ENCODE data around the gene CCDC38. TPM values are rescaled to one million over a fixed set of nuclear protein-coding genes. Genes with fewer than 3 reads are reported as not detected.
A peak's percentile ranks its signal among the peaks of the same experiment; 100 is the strongest.

Gene CCDC38
- total RNA-seq, 1 experiment from 2014 or later, result not detected

DNA sequence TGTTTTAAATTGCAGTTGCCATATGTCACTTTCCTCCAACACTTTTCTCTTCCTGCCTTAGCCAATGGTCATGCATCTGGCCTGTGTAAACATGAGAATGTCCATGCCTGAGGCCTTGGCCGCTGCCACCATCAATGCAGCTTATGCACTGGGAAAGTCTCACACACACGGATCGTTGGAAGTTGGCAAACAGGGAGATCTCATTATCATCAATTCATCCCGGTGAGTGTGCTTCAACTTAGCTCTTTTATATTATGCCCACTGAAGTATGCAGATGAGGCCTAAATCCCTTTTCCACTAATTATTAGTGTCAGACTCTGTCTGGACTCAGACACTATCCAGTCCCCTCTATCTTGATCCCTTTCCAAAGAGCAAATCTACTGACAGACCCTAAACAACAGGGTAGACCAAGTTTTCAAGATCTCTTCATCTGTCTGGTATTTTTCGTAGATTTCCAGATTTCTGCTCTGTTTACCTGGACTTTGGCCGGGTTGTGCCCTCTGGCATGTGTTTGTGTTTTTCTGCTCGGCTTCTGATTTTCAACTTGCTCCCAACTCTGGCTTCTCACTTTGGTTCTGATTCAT is 24.0 kb upstream of the CCDC38 start:
- in situ Hi-C loops (cut with HindIII; ENCODE audit: low sequenced_read_pairs), result no loop called here
- no peak for DNase-seq (ENCODE audit: low spot score)

DNA sequence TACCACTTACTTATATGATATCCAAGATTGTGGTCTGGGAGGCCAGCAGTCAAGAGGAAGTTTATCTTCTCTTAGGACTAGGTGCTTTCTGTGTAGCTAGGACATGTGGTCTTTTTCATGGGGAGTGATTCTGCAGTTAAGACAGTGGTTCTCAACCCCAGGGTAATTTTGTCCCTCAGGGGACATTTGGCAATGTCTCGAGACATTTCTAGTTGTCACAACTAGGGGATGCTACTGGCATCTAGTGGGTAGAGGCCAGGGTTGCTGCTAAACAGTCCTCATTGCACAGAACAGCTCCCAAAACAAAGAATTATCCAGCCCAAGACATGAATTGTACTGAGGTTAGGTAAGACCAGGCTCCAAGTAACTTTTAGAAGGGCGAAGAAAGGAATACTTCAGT is 20.7 kb upstream of the CCDC38 start:
- DNase-seq (ENCODE audit: low spot score), result no peak

DNA sequence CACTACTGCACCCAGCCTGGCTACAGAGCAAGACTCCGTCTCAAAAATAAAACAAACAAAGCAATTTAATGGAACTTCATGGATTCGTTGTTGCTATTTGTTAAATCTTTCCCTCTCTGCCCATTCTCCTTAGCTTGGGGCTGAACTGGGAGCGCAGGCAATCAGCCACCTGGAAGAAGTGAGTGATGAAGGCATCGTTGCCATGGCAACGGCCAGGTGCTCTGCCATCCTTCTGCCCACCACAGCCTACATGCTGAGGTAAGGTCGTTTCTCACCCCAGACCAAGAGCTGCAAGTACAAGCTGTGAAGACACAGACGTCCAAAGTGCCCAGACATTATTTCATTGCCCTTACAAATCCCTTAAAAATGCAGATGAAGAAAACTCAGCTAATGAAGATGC is 19.8 kb upstream of the CCDC38 start:
- DNase-seq (ENCODE audit: low spot score), result peak; percentile 25
- in situ Hi-C loops (cut with HindIII; ENCODE audit: low sequenced_read_pairs), result no loop called here

More for the DNA sequence above, 20.7 kb upstream of the CCDC38 start:
- in situ Hi-C loops (cut with HindIII; ENCODE audit: low sequenced_read_pairs), result no loop called here

DNA sequence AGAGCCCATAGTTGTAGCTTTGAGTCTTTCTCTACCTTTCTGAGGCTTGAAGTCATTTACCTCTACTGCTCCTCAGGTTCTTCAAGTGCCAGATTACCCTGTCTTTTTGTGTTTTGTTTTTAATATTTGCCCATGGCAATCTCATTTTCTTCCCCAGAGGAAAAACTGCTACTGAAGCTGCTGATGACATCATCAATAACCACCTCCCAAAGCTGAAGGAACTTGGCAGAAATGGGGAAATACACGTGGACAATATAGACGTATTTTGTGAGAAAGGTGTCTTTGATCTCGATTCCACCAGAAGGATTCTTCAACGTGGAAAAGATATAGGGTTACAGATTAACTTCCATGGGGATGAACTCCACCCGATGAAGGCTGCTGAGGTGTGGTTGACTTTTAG is 17.8 kb upstream of the CCDC38 start:
- in situ Hi-C loops (cut with HindIII; ENCODE audit: low sequenced_read_pairs), result no loop called here
- DNase-seq (ENCODE audit: low spot score), result no peak

DNA sequence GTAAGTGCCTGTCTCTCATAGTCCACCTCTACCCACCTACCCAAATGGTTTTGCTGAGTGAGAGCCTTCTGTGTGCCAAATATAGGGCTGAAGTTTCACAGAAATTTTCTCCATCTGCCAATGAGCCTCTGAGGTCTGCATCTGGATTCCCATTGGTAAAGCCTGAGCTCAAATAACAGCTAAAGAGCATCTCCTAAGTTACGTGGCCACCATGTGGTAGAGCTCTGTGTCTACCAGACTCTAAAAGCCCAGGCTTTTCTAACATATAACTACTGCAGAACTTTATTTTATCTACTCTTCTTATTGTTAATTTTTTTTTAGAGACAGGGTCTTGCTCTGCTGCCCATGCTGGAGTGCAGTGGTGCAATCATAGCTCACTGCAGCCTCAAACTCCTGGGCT is 16.7 kb upstream of the CCDC38 start:
- in situ Hi-C loops (cut with HindIII; ENCODE audit: low sequenced_read_pairs), result no loop called here

DNA sequence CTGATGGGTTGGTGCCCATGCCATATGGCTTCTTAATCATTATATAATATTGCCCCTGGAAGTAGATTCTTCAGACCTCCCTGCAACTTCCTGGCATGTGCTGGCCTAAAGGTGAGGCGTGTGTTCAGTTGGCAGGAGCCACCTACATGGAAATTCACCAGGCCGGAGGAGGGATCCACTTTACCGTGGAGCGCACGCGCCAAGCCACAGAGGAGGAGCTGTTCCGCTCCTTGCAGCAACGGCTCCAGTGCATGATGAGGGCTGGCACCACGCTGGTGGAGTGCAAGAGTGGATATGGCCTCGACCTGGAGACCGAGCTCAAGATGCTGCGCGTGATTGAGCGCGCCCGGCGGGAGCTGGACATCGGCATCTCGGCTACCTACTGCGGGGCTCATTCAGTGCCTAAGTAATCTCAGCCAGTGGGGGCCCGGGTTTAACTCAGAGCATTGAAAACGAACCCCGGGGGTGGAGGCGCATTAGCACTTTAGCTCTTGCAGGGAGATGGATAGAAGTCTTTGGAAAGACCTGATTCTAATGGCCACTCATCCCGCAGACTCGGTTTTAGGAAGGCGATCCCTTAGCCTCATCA is 14.2 kb upstream of the CCDC38 start:
- in situ Hi-C loops (cut with HindIII; ENCODE audit: low sequenced_read_pairs), result no loop called here
- peak; percentile 85 for DNase-seq (ENCODE audit: low spot score)

More for the DNA sequence above, 16.7 kb upstream of the CCDC38 start:
- no peak for DNase-seq (ENCODE audit: low spot score)

DNA sequence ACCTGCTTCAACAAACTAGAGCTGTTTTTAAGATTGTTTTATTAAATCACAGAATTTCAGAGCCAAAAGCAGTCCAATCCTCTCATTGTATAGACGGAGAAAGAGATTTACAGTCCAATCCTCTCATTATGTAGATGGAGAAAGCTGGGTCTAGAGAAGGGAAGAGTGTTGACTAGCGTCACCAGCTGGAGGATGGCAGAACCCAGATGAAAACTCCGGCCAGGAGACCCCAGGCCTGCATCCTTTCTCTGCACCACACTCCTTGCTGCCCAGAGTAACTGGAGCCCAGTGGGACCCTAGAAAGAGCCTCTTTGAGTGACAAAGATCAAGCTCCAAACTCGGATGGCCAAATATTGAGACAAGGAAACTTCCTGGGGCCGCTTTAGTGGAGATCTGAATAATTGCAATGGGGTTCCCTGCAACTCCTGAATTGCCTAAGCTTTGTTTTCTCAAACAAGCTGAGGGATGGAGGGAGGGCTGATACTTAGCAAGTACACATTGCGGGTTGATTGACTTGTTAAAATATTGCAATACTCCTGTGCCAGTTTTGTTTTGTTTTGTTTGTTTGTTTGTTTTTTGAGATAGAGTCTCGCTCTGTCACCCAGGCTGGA is 13.2 kb upstream of the CCDC38 start:
- in situ Hi-C loops (cut with HindIII; ENCODE audit: low sequenced_read_pairs), result no loop called here
- no peak for DNase-seq (ENCODE audit: low spot score)

DNA sequence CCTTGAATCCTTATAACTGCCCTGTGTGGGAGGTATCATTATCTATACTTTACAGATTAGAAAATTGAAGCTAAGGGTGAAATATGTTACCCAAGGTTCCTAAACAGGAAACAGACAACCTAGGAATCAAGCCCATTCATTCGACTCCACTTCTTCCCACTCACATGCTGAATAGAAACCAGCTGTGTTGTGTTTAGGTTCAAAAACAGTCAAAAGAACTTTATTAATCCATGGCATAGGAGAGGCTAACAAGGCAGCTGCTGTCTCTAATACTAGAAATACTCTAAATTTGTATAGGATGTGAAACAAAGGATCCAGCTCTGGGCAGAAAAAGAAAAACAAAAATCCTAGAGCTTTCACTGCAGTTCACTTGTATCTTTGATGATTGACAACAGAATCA is 10.6 kb upstream of the CCDC38 start:
- in situ Hi-C loops (cut with HindIII; ENCODE audit: low sequenced_read_pairs), result no loop called here
- no peak for DNase-seq (ENCODE audit: low spot score)

DNA sequence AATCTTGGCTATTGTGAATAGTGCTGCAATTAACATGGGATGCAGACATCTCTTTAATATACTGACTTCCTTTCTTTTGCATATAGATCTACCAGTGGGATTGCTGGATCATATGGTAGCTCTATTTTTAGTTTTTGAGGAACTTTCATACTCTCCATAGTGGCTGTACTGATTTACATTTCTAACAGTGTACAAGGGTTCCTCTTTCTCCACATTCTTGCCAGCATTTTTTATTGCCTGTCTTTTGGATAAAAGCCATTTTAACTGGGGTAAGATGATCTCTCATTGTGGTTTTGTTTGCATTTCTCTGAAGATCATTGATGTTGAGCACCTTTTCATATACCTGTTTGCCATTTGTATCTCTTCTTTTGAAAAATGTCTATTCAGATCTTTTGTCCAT is 9.1 kb upstream of the CCDC38 start:
- DNase-seq (ENCODE audit: low spot score), result no peak
- in situ Hi-C loops (cut with HindIII; ENCODE audit: low sequenced_read_pairs), result no loop called here

DNA sequence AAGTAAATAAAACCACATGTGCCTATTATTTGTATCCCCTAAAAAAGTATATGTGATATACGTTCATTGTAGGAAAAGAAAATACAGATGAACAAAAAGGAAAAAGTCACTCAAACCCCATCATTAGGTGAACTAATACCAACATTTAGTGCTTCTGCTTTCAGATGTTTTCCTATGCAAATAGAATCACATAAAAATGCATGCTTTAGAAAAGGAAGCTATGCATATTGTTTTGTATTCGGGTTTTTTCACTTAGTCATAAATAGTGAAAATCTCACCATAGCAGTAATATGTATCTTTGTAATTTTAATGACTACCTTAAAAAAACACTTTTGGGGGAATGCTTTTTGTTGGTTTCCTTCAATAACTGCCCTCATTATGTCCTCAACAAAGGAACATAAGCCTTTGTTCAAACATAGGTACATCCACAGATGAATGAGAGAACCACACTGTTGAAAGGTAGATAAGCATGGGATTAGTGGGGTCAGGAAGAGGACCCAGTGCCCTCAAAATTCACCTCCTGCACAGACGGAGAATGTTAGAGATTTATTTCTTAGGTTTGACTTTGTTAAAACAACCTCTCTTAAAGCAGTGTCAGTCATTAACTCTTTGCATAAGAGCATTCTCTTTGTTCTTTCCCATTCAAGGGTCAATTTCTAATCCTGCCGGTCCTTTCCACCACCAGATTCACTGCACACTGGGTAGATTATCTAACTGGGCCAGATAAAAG is 7.2 kb upstream of the CCDC38 start:
- DNase-seq (ENCODE audit: low spot score), result no peak
- in situ Hi-C loops (cut with HindIII; ENCODE audit: low sequenced_read_pairs), result no loop called here

DNA sequence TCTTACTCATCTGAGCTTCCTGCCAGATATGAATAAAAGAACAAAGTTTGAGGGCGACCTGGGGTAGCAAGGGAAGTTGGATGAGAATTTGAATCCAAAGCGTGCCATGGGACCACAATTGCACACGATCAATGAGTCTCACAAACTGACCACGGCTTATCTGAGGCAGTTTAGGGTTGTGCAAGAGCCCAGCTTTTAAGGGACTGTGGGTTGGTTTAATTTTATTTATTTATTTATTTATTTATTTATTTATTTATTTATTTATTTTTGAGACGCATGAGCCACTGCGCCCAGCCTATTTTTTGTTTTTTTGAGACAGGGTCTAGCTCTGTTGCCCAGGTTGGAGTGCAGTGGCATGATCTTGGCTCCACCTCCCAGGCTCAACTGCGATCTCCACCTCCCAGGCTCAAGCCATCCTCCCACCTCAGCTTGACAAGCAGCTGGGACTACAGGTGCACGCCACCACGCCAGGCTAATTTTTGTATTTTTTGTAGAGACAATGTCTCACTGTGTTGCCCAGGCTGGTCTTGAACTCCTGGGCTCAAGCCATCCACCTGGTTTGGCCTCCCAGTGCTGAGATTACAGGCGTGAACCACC is 1.8 kb upstream of the CCDC38 start:
- no peak for DNase-seq (ENCODE audit: low spot score)
- in situ Hi-C loops (cut with HindIII; ENCODE audit: low sequenced_read_pairs), result no loop called here

DNA sequence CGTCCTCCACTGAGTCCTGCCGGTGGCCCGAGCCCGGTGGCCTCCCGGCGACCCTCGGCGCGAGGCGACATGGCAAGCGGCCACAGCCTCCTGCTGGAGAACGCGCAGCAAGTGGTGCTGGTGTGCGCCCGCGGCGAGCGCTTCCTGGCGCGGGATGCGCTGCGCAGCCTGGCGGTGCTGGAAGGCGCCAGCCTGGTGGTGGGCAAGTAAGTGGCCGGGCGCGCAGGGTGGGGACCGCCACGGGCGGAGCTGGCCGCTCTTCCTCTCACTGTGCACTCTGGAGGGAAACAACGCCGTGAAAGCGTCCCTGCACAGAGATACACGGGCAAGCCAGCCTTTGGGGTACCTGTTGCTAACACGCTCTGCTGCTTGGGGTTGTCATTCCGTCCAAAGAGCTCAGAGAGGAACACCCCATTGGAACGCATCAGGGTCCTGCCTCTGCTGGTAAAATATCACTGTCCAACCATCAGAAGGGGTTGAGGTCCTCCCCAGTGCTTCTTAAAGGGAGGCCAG is 972 bp upstream of the CCDC38 start, which contains the start of gene AMDHD1:
Gene AMDHD1, plus strand, starts transcription at position 2 of the 513 bp plus-strand sequence. Its CDS starts 68 bp downstream, at position 70.
- no peak for DNase-seq (ENCODE audit: low spot score)
- in situ Hi-C loops (cut with HindIII; ENCODE audit: low sequenced_read_pairs), result no loop called here

DNA sequence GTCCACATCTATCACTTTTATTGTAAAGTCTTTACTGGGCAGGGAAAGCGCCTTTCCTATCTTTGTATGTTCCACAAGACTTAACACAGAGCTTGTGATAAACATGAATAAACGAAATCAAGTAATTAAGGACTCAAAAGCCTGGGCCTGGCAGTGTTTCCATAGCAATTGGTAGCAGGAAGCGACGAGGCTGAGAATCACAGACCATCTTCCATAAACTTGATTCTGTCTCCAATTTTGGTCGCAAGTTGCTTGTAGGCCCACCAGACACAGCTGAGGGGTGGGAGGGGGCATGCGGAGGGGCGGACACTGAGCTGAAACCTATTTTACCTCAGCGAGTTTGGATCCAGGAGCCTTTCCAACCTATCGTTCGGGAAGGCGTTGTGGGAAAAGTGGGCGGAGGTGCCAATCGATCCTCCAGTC is 302 bp downstream of the CCDC38 start:
- in situ Hi-C loops (cut with HindIII; ENCODE audit: low sequenced_read_pairs), result no loop called here
- DNase-seq (ENCODE audit: low spot score), result no peak

DNA sequence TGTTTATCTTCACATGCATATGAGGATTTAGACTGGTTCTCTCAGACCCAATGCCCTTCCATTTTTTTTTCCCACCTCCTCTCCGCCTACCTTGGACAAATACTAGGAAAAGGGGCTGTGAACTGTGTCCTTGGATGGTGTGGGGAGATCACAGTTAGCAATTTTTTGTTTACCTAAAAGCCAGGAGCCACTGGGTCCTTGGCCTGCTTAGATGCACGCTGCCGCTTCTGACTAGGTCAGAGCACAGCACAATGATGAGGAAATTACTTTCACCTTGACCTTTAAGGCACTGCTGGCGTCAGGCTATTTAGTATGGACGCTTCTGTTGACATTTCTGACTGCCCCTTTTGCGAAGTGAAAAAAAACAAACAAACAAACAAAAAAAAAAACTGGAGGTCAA is 1.9 kb downstream of the CCDC38 start:
- DNase-seq (ENCODE audit: low spot score), result no peak
- in situ Hi-C loops (cut with HindIII; ENCODE audit: low sequenced_read_pairs), result no loop called here

DNA sequence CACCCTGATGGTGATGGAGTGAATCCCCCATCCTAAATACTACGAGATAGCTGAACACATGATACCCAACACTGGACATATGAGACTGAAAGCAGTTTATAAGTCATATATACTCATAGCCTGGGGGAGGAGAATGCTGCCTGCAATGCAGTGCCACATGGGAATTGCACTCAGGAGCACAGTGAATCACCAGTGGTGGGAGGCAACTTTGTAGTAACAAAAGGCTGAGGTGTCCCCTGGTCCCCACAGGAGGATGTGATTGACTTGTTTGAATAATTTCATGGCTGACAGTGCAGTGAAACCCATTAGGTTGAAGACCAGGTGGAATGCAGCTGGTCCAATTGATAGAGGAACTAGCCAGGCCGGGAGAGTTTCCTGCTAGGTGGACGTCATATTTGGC is 20.2 kb downstream of the CCDC38 start:
- in situ Hi-C loops (cut with HindIII; ENCODE audit: low sequenced_read_pairs), result no loop called here
- DNase-seq (ENCODE audit: low spot score), result no peak

DNA sequence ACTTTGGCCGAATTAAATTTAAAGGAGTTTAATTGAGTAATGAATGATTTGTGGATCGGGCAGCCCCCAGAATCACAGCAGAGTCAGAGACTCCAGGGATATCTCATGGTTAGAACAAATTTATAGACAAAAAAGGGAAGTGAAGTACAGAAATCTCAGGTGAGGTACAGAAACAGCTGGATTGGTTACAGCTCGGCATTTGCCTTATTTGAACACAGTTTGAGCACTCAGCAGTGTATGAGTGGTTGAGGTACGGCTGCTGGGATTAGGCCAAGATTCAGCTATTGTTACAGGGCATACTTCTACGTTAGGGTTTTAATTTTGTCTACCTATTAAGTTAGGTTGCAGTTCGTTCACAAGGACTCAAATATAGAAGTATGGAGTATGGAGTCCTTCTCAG is 23.3 kb downstream of the CCDC38 start:
- DNase-seq (ENCODE audit: low spot score), result no peak
- in situ Hi-C loops (cut with HindIII; ENCODE audit: low sequenced_read_pairs), result no loop called here

DNA sequence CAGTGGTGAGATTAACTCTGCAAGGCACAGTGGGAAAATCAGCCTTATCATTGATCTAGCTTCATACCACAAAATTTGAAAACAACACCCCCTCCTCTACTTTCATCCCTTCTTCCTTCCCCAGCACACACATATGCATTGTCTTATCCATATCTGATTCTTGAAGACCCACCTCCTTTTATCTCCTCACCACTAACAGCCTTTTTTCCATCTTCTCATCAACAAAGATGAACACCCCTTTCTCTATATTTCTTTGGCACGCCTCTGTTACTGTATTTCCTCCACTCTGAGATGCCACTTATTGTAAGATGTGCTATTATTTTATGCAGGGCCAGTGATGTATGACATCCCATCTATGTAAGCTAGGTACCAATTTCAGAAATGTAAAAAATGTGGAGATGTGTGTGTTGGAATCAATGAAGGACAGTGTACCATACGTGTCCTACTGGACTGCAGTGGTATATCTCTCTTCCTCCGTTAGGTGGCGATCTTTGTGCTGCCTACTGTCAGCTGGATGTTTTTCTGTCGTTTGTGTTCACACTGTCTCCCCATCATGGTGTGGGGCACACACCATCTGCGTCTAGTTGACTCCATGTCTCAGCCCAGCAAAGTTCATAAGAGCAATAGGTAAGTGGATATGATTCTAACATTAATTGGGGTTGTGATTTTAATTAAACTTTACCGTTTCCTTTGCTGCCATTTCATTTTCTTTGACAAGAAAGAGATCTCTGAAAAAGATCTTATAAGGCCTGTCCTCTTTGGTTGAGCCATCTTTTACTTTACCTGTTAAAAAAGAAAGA is 24.0 kb downstream of the CCDC38 start:
- in situ Hi-C loops (cut with HindIII; ENCODE audit: low sequenced_read_pairs), result no loop called here
- DNase-seq (ENCODE audit: low spot score), result peak; percentile 49

DNA sequence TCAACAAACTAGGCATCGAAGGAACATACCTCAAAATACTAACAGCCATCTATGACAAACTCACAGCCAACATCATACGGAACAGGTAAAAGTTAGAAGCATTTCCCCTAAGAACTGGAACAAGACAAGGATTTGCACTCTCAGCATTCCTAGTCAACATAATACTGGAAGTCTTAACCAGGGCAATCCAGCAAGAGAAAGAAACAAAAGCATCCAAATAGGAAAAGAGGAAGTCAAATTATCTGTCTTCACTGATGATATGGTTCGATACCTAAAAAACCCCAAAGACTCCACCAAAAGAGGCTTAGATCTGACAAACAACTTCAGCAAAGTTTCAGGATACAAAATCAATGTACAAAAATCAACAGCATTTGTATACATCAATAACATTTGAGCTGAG is 32.5 kb downstream of the CCDC38 start:
- no peak for DNase-seq (ENCODE audit: low spot score)
- in situ Hi-C loops (cut with HindIII; ENCODE audit: low sequenced_read_pairs), result no loop called here

DNA sequence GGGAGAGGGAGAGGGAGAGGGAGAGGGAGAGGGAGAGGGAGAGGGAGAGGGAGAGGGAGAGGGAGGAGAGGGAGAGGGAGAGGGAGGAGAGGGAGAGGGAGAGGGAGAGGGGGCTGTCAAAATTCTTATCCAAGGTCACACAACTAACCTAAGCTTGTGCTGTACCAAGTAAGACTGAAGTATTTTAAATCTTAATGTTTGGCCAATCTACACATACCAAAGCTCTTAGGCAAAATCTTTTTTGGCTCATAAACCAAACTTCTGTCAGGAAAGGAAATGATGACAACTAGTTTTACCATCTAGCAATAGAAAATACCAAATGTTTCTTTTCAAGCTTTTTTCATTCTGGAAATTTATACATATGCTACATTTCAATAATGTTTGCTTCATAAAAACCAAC is 33.8 kb downstream of the CCDC38 start:
- no peak for DNase-seq (ENCODE audit: low spot score)
- in situ Hi-C loops (cut with HindIII; ENCODE audit: low sequenced_read_pairs), result no loop called here
